K562 (cell line): ENCODE measurements around the gene HSD11B2. TPM values are rescaled to one million over a fixed set of nuclear protein-coding genes. Genes with fewer than 3 reads are reported as not detected.
A peak's percentile ranks its signal among the peaks of the same experiment; 100 is the strongest.

ENCODE experiments used
- ATAC-seq: fragments of 200-7000 bp; cut with Tn5 transposase; 3 replicates; pipeline ENCODE4 v1.9.1; 2020; ENCODE audit warnings: moderate library complexity
- BruUV-seq: library from RNA; stranded (reverse); fragments of 400-500 nt; replicated peaks from 2 replicates; lab custom pipeline; 2021; lab: Mats Ljungman, UMichigan
- CTCF ChIA-PET: fragments of 300-600 bp; formaldehyde crosslinking; extraction: SDS; loops from one replicate; lab custom pipeline; 2021; ENCODE audit warnings: low intra/inter-chr PET ratio; lab: Yijun Ruan, JAX
- POLR2A ChIA-PET: fragments of 300-600, 350-650 bp; sonication (Branson Sonifier 250); formaldehyde crosslinking; extraction: SDS; loops from one replicate; lab custom pipeline; 2021; ENCODE audit warnings: antibody characterized with exemption, inconsistent platforms; lab: Yijun Ruan, JAX
- DNase-seq, 4 experiments: peaks; one replicate each; pipeline versions ENCODE4 v3.0.0 to v3.0.0-alpha.2; 2011 to 2018; ENCODE audit warnings: low spot score in 3 of 4, mixed read lengths in 3 of 4; ENCODE audit errors: extremely low read depth in 1 of 4
- FAIRE-seq: peaks from 2 replicates; lab custom pipeline; 2011; peaks lifted over from hg19 to GRCh38; lab: Jason Lieb, UNC
- H2AFZ ChIP-seq: 2 replicates; pipeline ENCODE4 v1.6.0; 2011; ENCODE audit warnings: low read depth, low read length, control low read depth, inconsistent platforms
- H3K27ac ChIP-seq: fragments of 200-600 bp; 3 replicates; pipeline ENCODE4 v1.8.0; 2011; ENCODE audit warnings: low read depth, mild to moderate bottlenecking, control low read depth, inconsistent platforms, low read length, moderate library complexity, mixed read lengths; ENCODE audit errors: extremely low read depth
- H3K27me3 ChIP-seq, 2 experiments: fragments of 300-600 bp in 1 of 2; 2 replicates in 1 of 2; 3 replicates in 1 of 2; pipeline versions ENCODE4 v1.6.0 to v1.8.0; 2011; ENCODE audit warnings: inconsistent platforms in 2 of 2, low read length in 2 of 2, mild to moderate bottlenecking in 1 of 2, mixed read lengths in 1 of 2, moderate library complexity in 1 of 2; ENCODE audit not compliant: control insufficient read depth in 2 of 2, insufficient read depth in 2 of 2
- H3K36me3 ChIP-seq: fragments of 300-600 bp; 3 replicates; pipeline ENCODE4 v1.8.0; 2011; ENCODE audit warnings: mild to moderate bottlenecking, low read length, inconsistent platforms; ENCODE audit not compliant: control insufficient read depth, insufficient read depth
- H3K4me1 ChIP-seq, 2 experiments: fragments of 200-600 bp in 1 of 2; replicated peaks in 1 of 2; 2 replicates in 1 of 2; 3 replicates in 1 of 2; pipeline versions ENCODE4 v1.5.1 to v1.8.0; 2011; ENCODE audit warnings: inconsistent platforms in 2 of 2, low read length in 2 of 2, mild to moderate bottlenecking in 1 of 2, mixed read lengths in 1 of 2, moderate library complexity in 1 of 2; ENCODE audit not compliant: control insufficient read depth in 2 of 2, insufficient read depth in 2 of 2
- H3K4me2 ChIP-seq: 2 replicates; pipeline ENCODE4 v1.6.1; 2011; ENCODE audit warnings: low read length, control low read depth, inconsistent platforms, mixed read lengths; ENCODE audit not compliant: insufficient read depth
- H3K4me3 ChIP-seq: fragments of 200-600 bp; sonication (generic), shearing (Covaris generic); 2 replicates; pipeline ENCODE4 v1.5.1; 2016; ENCODE audit warnings: control low read depth, inconsistent platforms
- H3K79me2 ChIP-seq: fragments of 200-600 bp; 3 replicates; pipeline ENCODE4 v1.8.0; 2011; ENCODE audit warnings: low read length, inconsistent platforms; ENCODE audit not compliant: control insufficient read depth, insufficient read depth
- H3K9ac ChIP-seq, 2 experiments: 2 replicates each; pipeline versions ENCODE4 v1.6.0 to v1.6.1; 2011; ENCODE audit warnings: low read depth in 2 of 2, low read length in 2 of 2, control low read depth in 1 of 2, inconsistent platforms in 1 of 2, mild to moderate bottlenecking in 1 of 2, mixed read lengths in 1 of 2; ENCODE audit not compliant: insufficient read depth in 1 of 2
- H3K9me1 ChIP-seq: one replicate; pipeline ENCODE4 v1.6.0; 2011; ENCODE audit warnings: inconsistent platforms, mild to moderate bottlenecking, low read length, moderate library complexity; ENCODE audit not compliant: control insufficient read depth, insufficient read depth
- H3K9me3 ChIP-seq: replicated peaks from 2 replicates; pipeline ENCODE4 v1.5.1; 2011; ENCODE audit warnings: low read depth, low read length, inconsistent platforms; ENCODE audit not compliant: control insufficient read depth, insufficient read depth
- H4K20me1 ChIP-seq: replicated peaks from 2 replicates; pipeline ENCODE4 v1.6.1; 2011; ENCODE audit warnings: low read length, inconsistent platforms, mixed read lengths; ENCODE audit not compliant: control insufficient read depth, insufficient read depth
- ESRRA ChIP-seq: fragments of 450-650 bp; IDR thresholded peaks from 2 replicates; pipeline ENCODE4 v1.6.1; 2014; ENCODE audit warnings: low read depth, mild to moderate bottlenecking, moderate library complexity, borderline replicate concordance
- ZNF146 ChIP-seq: IDR thresholded peaks from one replicate; pipeline ENCODE4 v1.6.1; 2018; ENCODE audit warnings: missing compliant biosample characterization; ENCODE audit not compliant: unreplicated experiment
- WGBS: fragments of 100-300 bp; shearing (Covaris generic); methylation state at CpG from one replicate; pipeline ENCODE4 v1.1.6; 2016; ENCODE audit warnings: low coverage, mixed read lengths; ENCODE audit not compliant: insufficient coverage; ENCODE audit errors: missing lambda C conversion rate; 5-methylcytosine and 5-hydroxymethylcytosine counted together
- in situ Hi-C: fragments of 300-500 bp; cut with MboI; formaldehyde crosslinking; loops from 4 replicates; pipeline ENCODE4 v1.15.0; 2018; ENCODE audit warnings: inconsistent platforms, mixed read lengths
- intact Hi-C: fragments of 100-400 bp; cut with micrococcal nuclease; formaldehyde crosslinking; loops from 2 replicates; pipeline ENCODE4 v1.14.2; 2022
- polyA plus RNA-seq, 8 experiments: library from polyadenylated mRNA; depleted of rRNA in 4 of 8; stranded (reverse) in 5 of 8; unstranded in 3 of 8; fragments of >200 nt; fragmentation: Nextera tagmentation in 2 of 8; fragmentation: Illumina TruSeq in 1 of 8; extraction: Ambion mirVana in 2 of 8; extraction: Trizol in 1 of 8; gene quantifications; 2 replicates each; pipeline versions ENCODE4 v1.2.1 to v1.2.3, GENCODE V29; 2011 to 2014; ENCODE audit warnings: inconsistent platforms in 1 of 8, missing spikeins in 1 of 8
- total RNA-seq, 7 experiments: library from RNA; depleted of rRNA in 6 of 7; stranded (reverse); fragments of >200 nt in 6 of 7; fragmentation: Illumina TruSeq in 2 of 7; extraction: Trizol in 2 of 7; gene quantifications; 2 replicates each; pipeline versions ENCODE4 v1.2.1 to v1.2.3, GENCODE V29; 2011 to 2021; ENCODE audit warnings: low replicate concordance in 1 of 7

Gene HSD11B2
- total and polyA plus RNA-seq, 9 of the 15 experiments (the other 6 are each of a cell fraction or from before 2014, with no cell fraction given): 0.08 to 2.0 (median 0.79) TPM

DNA sequence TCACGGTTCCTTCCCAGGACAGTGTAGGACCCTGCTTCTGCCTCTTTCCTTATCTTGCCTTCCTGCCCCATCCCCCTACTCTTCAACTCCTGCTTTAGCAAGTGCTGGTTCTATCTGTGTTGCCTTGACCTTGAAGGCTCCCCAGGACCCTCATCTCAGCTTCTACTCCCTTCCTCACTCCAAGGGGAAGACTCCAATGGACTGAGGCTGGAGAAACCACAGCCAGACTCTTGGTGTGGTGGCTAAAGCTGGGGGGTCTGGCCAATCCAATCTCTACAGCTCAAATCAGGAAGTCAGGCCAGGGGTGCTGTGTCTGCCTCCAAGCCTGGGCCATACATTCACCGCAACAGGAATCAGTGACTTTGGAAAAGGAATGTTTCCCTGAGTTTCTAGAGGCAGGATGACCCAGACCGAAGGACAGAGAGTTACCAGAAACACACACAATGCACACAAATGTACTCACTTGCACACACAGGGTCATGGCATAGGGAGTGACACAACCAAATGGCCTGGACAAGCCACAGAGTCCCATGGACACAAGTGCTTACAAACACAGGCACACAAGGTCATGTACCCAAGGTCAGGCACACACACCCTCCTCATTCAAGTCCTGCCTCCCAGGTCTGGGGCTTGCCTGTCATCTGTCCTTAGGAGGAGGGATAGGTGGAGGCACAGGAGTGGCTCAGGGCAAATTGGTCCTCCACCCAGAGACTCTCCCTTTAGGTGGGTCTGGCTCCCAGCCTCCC, 1.7 kb upstream of the HSD11B2 start:
- no peak overlapping the region for H3K4me3 ChIP-seq
- H3K36me3 ChIP-seq: no peaks in the 10 kb centered on the region
- peak; percentile 26 for FAIRE-seq
- peak overlapping the region in 1 of 2 experiments; percentile 65; a peak in 1 of 4 replicates for H3K9ac ChIP-seq
- no peak for DNase-seq
- ChIA-PET CTCF (interaction anchor here (0.8 kb wide), 1 partner anchor 37 kb away, joined by 4 read pairs; no protein-coding TSS in a partner anchor), POLR2A (interaction anchor here (0.8 to 3.0 kb wide), 3 partner anchors 11 to 41 kb away, joined by 3 to 12 read pairs (median 4); no protein-coding TSS in a partner anchor)
- ATAC-seq: no peak
- peaks cover 3% of the 10 kb centered on the region for H3K9me1 ChIP-seq
- WGBS: 42% methylated on average over 3 of the region's 3 CpGs
- H3K27me3 ChIP-seq: peaks cover 0 to 11% of the 10 kb centered on the region in 2 experiments; a peak in 1 of 5 replicates
- intact Hi-C loops: loop anchor here (2.0 to 10.0 kb wide), 3 partner anchors 18 to 86 kb away; no protein-coding TSS in a partner anchor
- H2AFZ ChIP-seq: no peak overlapping the region
- peaks cover 6 to 25% of the 10 kb centered on the region in 2 experiments; a peak in 4 of 5 replicates for H3K4me1 ChIP-seq
- no peak overlapping the region for H3K4me2 ChIP-seq
- H3K79me2 ChIP-seq: no peaks in the 10 kb centered on the region
- no peak overlapping the region for H3K27ac ChIP-seq
- peaks cover 13% of the 10 kb centered on the region; the same call in 1 of the 2 replicates for H4K20me1 ChIP-seq
- no TSS peak for BruUV-seq
- TF ChIP-seq ESRRA (0 out of 2 replicates have a peak, but pooled peaks have one; percentile 48), ZNF146 (CRISPR knock-in tag) (no peak)
- in situ Hi-C loops: no loop called here
- no peaks in the 10 kb centered on the region for H3K9me3 ChIP-seq
